HEK293 (cell line): Measurements from ENCODE around the gene SPEM2.

ENCODE experiments used
- CTCF ChIA-PET: fragments of 350-600 bp; formaldehyde crosslinking; extraction: SDS; loops from one replicate; lab custom pipeline; 2021; ENCODE audit warnings: antibody characterized with exemption; lab: Yijun Ruan, JAX
- POLR2A ChIA-PET: fragments of 300-600 bp; formaldehyde crosslinking; extraction: SDS; loops from one replicate; lab custom pipeline; 2020; ENCODE audit warnings: antibody characterized with exemption, inconsistent platforms; lab: Yijun Ruan, JAX
- H3K27ac ChIP-seq: fragments of 200-500 bp; sonication (Bioruptor generic); 2 replicates; pipeline ENCODE4 v1.5.1; 2014; ENCODE audit warnings: low read depth, low read length, control low read depth, inconsistent platforms; ENCODE audit errors: extremely low read depth
- H3K36me3 ChIP-seq, 2 experiments: fragments of 200-500 bp in 1 of 2; sonication (Bioruptor generic) in 1 of 2; 1 replicate in 1 of 2; 2 replicates in 1 of 2; pipeline ENCODE4 v1.5.1; 2014 to 2017; ENCODE audit warnings: inconsistent platforms in 2 of 2, low read length in 2 of 2; ENCODE audit not compliant: control insufficient read depth in 2 of 2, insufficient read depth in 1 of 2
- H3K4me1 ChIP-seq: fragments of 200-500 bp; sonication (Bioruptor generic); 2 replicates; pipeline ENCODE4 v1.5.1; 2014; ENCODE audit warnings: mild to moderate bottlenecking, low read length, inconsistent platforms; ENCODE audit not compliant: control insufficient read depth, insufficient read depth
- H3K4me3 ChIP-seq: 2 replicates; pipeline ENCODE4 v1.5.1; 2011; ENCODE audit warnings: low read depth, mild to moderate bottlenecking, control low read depth, low read length, moderate library complexity
- H3K9me3 ChIP-seq: fragments of 200-500 bp; sonication (Bioruptor generic); 2 replicates; pipeline ENCODE4 v1.5.1; 2014; ENCODE audit warnings: low read depth, low read length, inconsistent platforms; ENCODE audit not compliant: control insufficient read depth, insufficient read depth
- GFI1B ChIP-seq: fragments of 450-650 bp; formaldehyde crosslinking; IDR thresholded peaks from 2 replicates; pipeline ENCODE4 v1.5.1; 2016; ENCODE audit warnings: missing biosample characterization, missing genetic modification characterization
- GLIS2 ChIP-seq: fragments of 450-650 bp; formaldehyde crosslinking; IDR thresholded peaks from 2 replicates; pipeline ENCODE4 v1.5.1; 2016; ENCODE audit warnings: missing biosample characterization, missing genetic modification characterization
- YY2 ChIP-seq: fragments of 450-650 bp; formaldehyde crosslinking; IDR thresholded peaks from 2 replicates; pipeline ENCODE4 v1.5.1; 2016; ENCODE audit warnings: missing biosample characterization, missing genetic modification characterization
- ZBTB48 ChIP-seq: fragments of 450-650 bp; formaldehyde crosslinking; IDR thresholded peaks from 2 replicates; pipeline ENCODE4 v1.5.1; 2016; ENCODE audit warnings: missing biosample characterization, missing genetic modification characterization
- ZNF133 ChIP-seq: fragments of 450-650 bp; formaldehyde crosslinking; IDR thresholded peaks from 2 replicates; pipeline ENCODE4 v1.5.1; 2016; ENCODE audit warnings: missing biosample characterization, missing genetic modification characterization
- ZNF184 ChIP-seq: fragments of 450-650 bp; IDR thresholded peaks from 2 replicates; pipeline ENCODE4 v1.5.1; 2018; ENCODE audit warnings: missing biosample characterization, mild to moderate bottlenecking, missing genetic modification characterization
- ZNF2 ChIP-seq: fragments of 450-650 bp; formaldehyde crosslinking; IDR thresholded peaks from 2 replicates; pipeline ENCODE4 v1.5.1; 2016; ENCODE audit warnings: missing biosample characterization, missing genetic modification characterization
- ZNF24 ChIP-seq: fragments of 450-650 bp; formaldehyde crosslinking; IDR thresholded peaks from 2 replicates; pipeline ENCODE4 v1.5.1; 2016; ENCODE audit warnings: missing biosample characterization, missing genetic modification characterization
- ZNF324 ChIP-seq: fragments of 450-650 bp; formaldehyde crosslinking; IDR thresholded peaks from 2 replicates; pipeline ENCODE4 v1.5.1; 2016; ENCODE audit warnings: missing biosample characterization, missing genetic modification characterization
- ZNF335 ChIP-seq: fragments of 450-650 bp; formaldehyde crosslinking; conservative IDR thresholded peaks from 2 replicates; pipeline ENCODE4 v1.5.1; 2016; ENCODE audit warnings: missing biosample characterization, missing genetic modification characterization
- ZNF341 ChIP-seq: fragments of 450-650 bp; formaldehyde crosslinking; IDR thresholded peaks from 2 replicates; pipeline ENCODE4; 2016; ENCODE audit warnings: low read depth, missing biosample characterization, missing genetic modification characterization
- ZNF585B ChIP-seq: fragments of 450-650 bp; formaldehyde crosslinking; IDR thresholded peaks from 2 replicates; pipeline ENCODE4 v1.5.1; 2016; ENCODE audit warnings: missing biosample characterization, missing genetic modification characterization
- ZNF600 ChIP-seq: fragments of 450-650 bp; formaldehyde crosslinking; IDR thresholded peaks from 2 replicates; pipeline ENCODE4 v1.5.1; 2016; ENCODE audit warnings: missing biosample characterization, missing genetic modification characterization
- ZNF610 ChIP-seq: fragments of 450-650 bp; formaldehyde crosslinking; IDR thresholded peaks from 2 replicates; pipeline ENCODE4 v1.5.1; 2016; ENCODE audit warnings: missing biosample characterization, missing genetic modification characterization, borderline replicate concordance
- ZSCAN16 ChIP-seq: fragments of 450-650 bp; formaldehyde crosslinking; IDR thresholded peaks from 2 replicates; pipeline ENCODE4 v1.5.1; 2016; ENCODE audit warnings: missing biosample characterization, missing genetic modification characterization
- ZXDB ChIP-seq: fragments of 450-650 bp; formaldehyde crosslinking; IDR thresholded peaks from 2 replicates; pipeline ENCODE4 v1.5.1; 2016; ENCODE audit warnings: missing biosample characterization, missing genetic modification characterization
- TF ChIP-seq, protein P1 (sequence below): fragments of 450-650 bp; formaldehyde crosslinking; IDR thresholded peaks from 2 replicates; pipeline ENCODE4 v1.5.1; 2016; ENCODE audit warnings: missing biosample characterization, missing genetic modification characterization
- TF ChIP-seq, protein P2 (sequence below): fragments of 450-650 bp; formaldehyde crosslinking; IDR thresholded peaks from 2 replicates; pipeline ENCODE4 v1.5.1; 2016; ENCODE audit warnings: missing biosample characterization, missing genetic modification characterization
- TF ChIP-seq, protein P3 (sequence below): fragments of 450-650 bp; formaldehyde crosslinking; IDR thresholded peaks from 2 replicates; pipeline ENCODE4 v1.5.1; 2016; ENCODE audit warnings: missing biosample characterization, missing genetic modification characterization
- TF ChIP-seq, protein P4 (sequence below): fragments of 450-650 bp; formaldehyde crosslinking; IDR thresholded peaks from 2 replicates; pipeline ENCODE4; 2016; ENCODE audit warnings: missing biosample characterization, missing genetic modification characterization
- TF ChIP-seq, protein P5 (sequence below): fragments of 450-650 bp; formaldehyde crosslinking; IDR thresholded peaks from 2 replicates; pipeline ENCODE4 v1.5.1; 2016; ENCODE audit warnings: missing biosample characterization, missing genetic modification characterization

Gene SPEM2

DNA sequence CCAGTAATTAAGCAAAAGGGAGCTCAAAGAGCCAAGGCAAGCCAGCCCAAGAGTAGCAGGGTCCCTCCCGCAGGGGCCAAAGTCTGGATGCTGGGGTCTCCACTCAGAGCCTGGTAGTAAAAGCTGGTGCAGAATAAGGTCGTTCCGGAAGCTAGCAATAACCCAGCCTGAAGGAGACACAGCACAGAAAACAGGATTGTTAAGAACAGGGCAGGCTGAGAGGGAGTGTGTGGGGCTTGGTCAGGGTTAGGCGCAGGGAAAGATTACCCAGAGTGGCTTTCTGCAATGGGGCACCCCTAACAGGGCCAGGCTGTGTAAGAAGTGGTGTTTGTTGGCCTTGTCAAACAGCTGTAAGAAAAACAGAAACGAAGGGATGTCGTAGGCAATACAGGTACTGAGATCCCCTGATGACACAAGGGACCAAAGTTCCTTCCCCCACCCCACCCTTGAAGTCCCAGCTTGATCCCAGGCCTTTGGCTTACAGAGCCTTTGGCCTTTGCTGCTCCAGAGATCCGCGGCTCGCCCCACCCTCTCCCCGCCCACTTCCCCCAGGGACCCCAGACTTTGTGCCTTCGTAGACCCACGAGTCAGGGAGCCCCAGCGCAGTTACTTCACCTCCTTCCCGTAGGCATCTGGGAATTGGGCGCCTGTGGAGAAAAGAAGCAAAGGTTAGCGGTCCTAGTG, 22.2 kb upstream of the SPEM2 start (continued):
- TF ChIP-seq, protein P1, sequence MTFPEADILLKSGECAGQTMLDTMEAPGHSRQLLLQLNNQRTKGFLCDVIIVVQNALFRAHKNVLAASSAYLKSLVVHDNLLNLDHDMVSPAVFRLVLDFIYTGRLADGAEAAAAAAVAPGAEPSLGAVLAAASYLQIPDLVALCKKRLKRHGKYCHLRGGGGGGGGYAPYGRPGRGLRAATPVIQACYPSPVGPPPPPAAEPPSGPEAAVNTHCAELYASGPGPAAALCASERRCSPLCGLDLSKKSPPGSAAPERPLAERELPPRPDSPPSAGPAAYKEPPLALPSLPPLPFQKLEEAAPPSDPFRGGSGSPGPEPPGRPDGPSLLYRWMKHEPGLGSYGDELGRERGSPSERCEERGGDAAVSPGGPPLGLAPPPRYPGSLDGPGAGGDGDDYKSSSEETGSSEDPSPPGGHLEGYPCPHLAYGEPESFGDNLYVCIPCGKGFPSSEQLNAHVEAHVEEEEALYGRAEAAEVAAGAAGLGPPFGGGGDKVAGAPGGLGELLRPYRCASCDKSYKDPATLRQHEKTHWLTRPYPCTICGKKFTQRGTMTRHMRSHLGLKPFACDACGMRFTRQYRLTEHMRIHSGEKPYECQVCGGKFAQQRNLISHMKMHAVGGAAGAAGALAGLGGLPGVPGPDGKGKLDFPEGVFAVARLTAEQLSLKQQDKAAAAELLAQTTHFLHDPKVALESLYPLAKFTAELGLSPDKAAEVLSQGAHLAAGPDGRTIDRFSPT (tag by site-specific recombination) = peak; percentile 63; the same call in 1 of the 2 replicates
- TF ChIP-seq, protein P2, sequence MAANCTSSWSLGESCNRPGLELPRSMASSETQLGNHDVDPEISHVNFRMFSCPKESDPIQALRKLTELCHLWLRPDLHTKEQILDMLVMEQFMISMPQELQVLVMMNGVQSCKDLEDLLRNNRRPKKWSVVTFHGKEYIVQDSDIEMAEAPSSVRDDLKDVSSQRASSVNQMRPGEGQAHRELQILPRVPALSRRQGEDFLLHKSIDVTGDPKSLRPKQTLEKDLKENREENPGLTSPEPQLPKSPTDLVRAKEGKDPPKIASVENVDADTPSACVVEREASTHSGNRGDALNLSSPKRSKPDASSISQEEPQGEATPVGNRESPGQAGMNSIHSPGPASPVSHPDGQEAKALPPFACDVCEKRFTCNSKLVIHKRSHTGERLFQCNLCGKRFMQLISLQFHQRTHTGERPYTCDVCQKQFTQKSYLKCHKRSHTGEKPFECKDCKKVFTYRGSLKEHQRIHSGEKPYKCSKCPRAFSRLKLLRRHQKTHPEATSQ = no peak
- TF ChIP-seq ZNF600 (tag by site-specific recombination) (peak; percentile 80), GFI1B (tag by site-specific recombination) (no peak), ZNF335 (tag by site-specific recombination) (peak; percentile 90), ZBTB48 (tag by site-specific recombination) (0 out of 2 replicates have a peak, but pooled peaks have one; percentile 62)
- TF ChIP-seq, all 188 proteins: peak for 11

DNA sequence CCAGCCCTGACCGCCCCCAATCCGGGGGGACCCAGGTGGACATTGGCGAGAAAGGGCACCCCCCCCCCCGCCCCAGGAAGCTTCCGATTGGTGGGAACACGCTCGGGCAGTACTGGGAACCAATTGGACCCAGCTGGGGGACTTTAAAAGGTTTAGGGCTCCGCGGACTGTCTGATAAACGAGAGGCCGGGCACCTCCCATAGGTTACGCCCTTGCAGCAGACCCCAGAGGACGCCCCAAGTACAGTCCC, 21.8 kb upstream of the SPEM2 start:
- ChIA-PET CTCF (interaction anchor here (0.6 to 2.7 kb wide), 10 partner anchors 10 to 314 kb away, joined by 3 to 21 read pairs (median 3); partner anchors contain the start of genes PLSCR3 and TMEM102), POLR2A (interaction anchor here (0.5 to 3.2 kb wide), 60 partner anchors 9 to 1613 kb away, joined by 3 to 67 read pairs (median 5); partner anchors contain the start of genes ACADVL, ATP1B2, CD68 and CHRNB1)
- peaks cover 6 to 9% of the 10 kb centered on the region in 2 experiments; a peak in 2 of 3 replicates for H3K36me3 ChIP-seq
- peak overlapping the region; percentile 83 for H3K4me3 ChIP-seq
- TF ChIP-seq ZXDB (tag by site-specific recombination) = 0 out of 2 replicates have a peak, but pooled peaks have one; percentile 36
- 0 out of 2 replicates have a peak, but pooled peaks have one; percentile 14 for TF ChIP-seq ZNF610
- peak; percentile 40; the same call in 1 of the 2 replicates for TF ChIP-seq GLIS2 (tag by site-specific recombination)
- TF ChIP-seq ZNF24 (tag by site-specific recombination) = peak; percentile 52; the same call in 1 of the 2 replicates
- peak; percentile 42; the same call in 1 of the 2 replicates for TF ChIP-seq YY2
- TF ChIP-seq ZNF184 (tag by site-specific recombination) = no peak
- TF ChIP-seq ZBTB48 (tag by site-specific recombination) = no peak; the same call in 1 of the 2 replicates
- peak; percentile 82 for TF ChIP-seq ZNF341 (tag by site-specific recombination)
- TF ChIP-seq ZNF133 = no peak
- H3K27ac ChIP-seq = peak overlapping the region; percentile 81
- peaks cover 8% of the 10 kb centered on the region for H3K4me1 ChIP-seq
- H3K9me3 ChIP-seq = no peaks in the 10 kb centered on the region

DNA sequence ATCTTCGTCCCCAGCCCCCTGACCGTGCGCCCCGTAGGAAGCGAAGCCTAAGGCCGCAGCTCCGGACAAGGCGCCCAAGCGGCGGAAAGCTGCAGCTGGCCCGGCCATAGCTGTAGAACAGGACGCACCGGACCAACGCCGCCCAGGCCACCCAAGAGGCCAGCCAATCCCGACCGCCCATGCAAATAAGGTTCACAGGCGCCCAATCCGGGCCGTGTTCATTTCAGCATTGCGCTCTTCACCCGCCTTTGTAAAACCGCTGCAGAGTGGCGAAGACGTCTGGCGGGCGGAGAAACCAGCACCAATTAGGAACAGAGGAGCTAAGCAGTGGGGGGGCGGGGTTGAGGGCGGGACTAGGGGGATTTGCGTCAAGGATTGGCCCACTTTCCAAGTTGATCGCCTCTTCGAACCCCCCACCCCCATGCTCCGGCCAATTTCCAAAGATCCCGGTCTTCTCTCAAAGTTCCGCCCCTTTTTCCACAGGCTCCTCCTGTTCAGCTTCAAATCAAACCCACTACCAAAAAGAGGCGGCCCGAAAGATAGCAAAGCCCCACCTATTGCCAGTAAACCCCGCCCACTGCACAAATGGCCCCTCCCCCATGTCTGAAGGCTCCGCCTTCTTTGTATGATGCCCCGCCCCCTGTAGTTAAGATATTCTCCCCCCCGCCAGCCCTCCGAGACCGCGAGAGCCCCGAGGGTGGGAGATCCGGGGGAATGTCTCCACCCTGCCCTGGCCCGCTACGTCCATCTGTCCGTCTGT, 21.3 kb upstream of the SPEM2 start, which contains the start of gene TMEM256:
TMEM256 (minus strand) TSS at position 121 of the 760 bp plus-strand sequence; CDS start at position 108, 13 bp downstream.
- H3K27ac ChIP-seq = peak within 1 kb of the TSS; percentile 81
- ChIA-PET CTCF (interaction anchor here (0.6 to 2.7 kb wide), 9 partner anchors 10 to 318 kb away, joined by 3 to 21 read pairs (median 3); partner anchors contain the start of gene PLSCR3), POLR2A (interaction anchor here (0.5 to 3.2 kb wide), 62 partner anchors 9 to 1922 kb away, joined by 3 to 67 read pairs (median 5); partner anchors contain the start of genes ACADVL, ATP1B2, CD68 and CHRNB1)
- H3K4me3 ChIP-seq = peak within 1 kb of the TSS; percentile 83
- H3K9me3 ChIP-seq = no peaks in the 10 kb centered on the region
- peaks cover 8% of the 10 kb centered on the region for H3K4me1 ChIP-seq
- peaks cover 6 to 14% of the 10 kb centered on the region in 2 experiments; a peak in 2 of 3 replicates for H3K36me3 ChIP-seq
- TF ChIP-seq ZNF324 (tag by site-specific recombination) = no peak
- TF ChIP-seq ZNF2 = peak; percentile 58; the same call in 1 of the 2 replicates
- TF ChIP-seq, protein P3, sequence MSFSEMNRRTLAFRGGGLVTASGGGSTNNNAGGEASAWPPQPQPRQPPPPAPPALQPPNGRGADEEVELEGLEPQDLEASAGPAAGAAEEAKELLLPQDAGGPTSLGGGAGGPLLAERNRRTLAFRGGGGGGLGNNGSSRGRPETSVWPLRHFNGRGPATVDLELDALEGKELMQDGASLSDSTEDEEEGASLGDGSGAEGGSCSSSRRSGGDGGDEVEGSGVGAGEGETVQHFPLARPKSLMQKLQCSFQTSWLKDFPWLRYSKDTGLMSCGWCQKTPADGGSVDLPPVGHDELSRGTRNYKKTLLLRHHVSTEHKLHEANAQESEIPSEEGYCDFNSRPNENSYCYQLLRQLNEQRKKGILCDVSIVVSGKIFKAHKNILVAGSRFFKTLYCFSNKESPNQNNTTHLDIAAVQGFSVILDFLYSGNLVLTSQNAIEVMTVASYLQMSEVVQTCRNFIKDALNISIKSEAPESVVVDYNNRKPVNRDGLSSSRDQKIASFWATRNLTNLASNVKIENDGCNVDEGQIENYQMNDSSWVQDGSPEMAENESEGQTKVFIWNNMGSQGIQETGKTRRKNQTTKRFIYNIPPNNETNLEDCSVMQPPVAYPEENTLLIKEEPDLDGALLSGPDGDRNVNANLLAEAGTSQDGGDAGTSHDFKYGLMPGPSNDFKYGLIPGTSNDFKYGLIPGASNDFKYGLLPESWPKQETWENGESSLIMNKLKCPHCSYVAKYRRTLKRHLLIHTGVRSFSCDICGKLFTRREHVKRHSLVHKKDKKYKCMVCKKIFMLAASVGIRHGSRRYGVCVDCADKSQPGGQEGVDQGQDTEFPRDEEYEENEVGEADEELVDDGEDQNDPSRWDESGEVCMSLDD (tag by site-specific recombination) = no peak
- TF ChIP-seq ZSCAN16 (tag by site-specific recombination) = no peak
- no peak for TF ChIP-seq ZNF585B (tag by site-specific recombination)
- TF ChIP-seq, protein P4, sequence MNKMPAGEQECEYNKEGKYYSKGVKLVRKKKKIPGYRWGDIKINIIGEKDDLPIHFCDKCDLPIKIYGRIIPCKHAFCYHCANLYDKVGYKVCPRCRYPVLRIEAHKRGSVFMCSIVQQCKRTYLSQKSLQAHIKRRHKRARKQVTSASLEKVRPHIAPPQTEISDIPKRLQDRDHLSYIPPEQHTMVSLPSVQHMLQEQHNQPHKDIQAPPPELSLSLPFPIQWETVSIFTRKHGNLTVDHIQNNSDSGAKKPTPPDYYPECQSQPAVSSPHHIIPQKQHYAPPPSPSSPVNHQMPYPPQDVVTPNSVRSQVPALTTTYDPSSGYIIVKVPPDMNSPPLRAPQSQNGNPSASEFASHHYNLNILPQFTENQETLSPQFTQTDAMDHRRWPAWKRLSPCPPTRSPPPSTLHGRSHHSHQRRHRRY = no peak
- TF ChIP-seq, protein P5, sequence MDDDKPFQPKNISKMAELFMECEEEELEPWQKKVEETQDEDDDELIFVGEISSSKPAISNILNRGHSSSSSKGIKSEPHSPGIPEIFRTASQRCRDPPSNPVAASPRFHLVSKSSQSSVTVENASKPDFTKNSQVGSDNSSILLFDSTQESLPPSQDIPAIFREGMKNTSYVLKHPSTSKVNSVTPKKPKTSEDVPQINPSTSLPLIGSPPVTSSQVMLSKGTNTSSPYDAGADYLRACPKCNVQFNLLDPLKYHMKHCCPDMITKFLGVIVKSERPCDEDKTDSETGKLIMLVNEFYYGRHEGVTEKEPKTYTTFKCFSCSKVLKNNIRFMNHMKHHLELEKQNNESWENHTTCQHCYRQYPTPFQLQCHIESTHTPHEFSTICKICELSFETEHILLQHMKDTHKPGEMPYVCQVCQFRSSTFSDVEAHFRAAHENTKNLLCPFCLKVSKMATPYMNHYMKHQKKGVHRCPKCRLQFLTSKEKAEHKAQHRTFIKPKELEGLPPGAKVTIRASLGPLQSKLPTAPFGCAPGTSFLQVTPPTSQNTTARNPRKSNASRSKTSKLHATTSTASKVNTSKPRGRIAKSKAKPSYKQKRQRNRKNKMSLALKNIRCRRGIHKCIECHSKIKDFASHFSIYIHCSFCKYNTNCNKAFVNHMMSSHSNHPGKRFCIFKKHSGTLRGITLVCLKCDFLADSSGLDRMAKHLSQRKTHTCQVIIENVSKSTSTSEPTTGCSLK = no peak
